ENCODE measurements around the gene ALKBH3. TPM values are rescaled to one million over a fixed set of nuclear protein-coding genes. Genes with fewer than 3 reads are reported as not detected.

ALKBH3 gene
- total and polyA plus RNA-seq, 10 of the 15 experiments (the other 5 are each of a cell fraction or from before 2014, with no cell fraction given) = 22.1 to 50.8 (median 38.5) TPM

- TF ChIP-seq ELK1 (IDR thresholded peaks at IDR 0.05; ENCODE audit: low read depth, low read length) = no peak
Measured at GRCh38 chr11:43950311-43950855, 69.8 kb downstream of the ALKBH3 start (continued).

GRCh38 chr11:43951231-43951630 lies 70.6 kb downstream of the ALKBH3 start:
- CTCF ChIA-PET = interaction anchor here (0.8 kb wide), 1 partner anchor 62 kb away, joined by 3 read pairs; no protein-coding TSS in a partner anchor
- no peak for ATAC-seq

GRCh38 chr11:43952020-43952400 lies 71.4 kb downstream of the ALKBH3 start:
- SMC1A ChIA-PET (ENCODE audit: uncharacterized antibody, unreplicated experiment) = no interaction called here
- CTCF ChIA-PET = no interaction called here
- POLR2A ChIA-PET = interaction anchor here (0.6 kb wide), 1 partner anchor 23 kb away, joined by 3 read pairs; no protein-coding TSS in a partner anchor
- TF ChIP-seq, protein P1, sequence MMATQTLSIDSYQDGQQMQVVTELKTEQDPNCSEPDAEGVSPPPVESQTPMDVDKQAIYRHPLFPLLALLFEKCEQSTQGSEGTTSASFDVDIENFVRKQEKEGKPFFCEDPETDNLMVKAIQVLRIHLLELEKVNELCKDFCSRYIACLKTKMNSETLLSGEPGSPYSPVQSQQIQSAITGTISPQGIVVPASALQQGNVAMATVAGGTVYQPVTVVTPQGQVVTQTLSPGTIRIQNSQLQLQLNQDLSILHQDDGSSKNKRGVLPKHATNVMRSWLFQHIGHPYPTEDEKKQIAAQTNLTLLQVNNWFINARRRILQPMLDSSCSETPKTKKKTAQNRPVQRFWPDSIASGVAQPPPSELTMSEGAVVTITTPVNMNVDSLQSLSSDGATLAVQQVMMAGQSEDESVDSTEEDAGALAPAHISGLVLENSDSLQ (IDR thresholded peaks at IDR 0.05) = no peak
- TF ChIP-seq RB1 (IDR thresholded peaks at IDR 0.05; ENCODE audit: borderline replicate concordance) (no peak), TCF7 (IDR thresholded peaks at IDR 0.05; ENCODE audit: borderline replicate concordance) (no peak), BCL3 (IDR thresholded peaks at IDR 0.05; ENCODE audit: borderline replicate concordance, insufficient read depth, low read depth, low read length, poor library complexity, severe bottlenecking) (no peak), CHD4 (IDR thresholded peaks at IDR 0.05) (no peak), JUNB (IDR thresholded peaks at IDR 0.05) (no peak), SRF (IDR thresholded peaks at IDR 0.05; ENCODE audit: low read depth in 2 of 2, low read length in 2 of 2) (no peak), KDM1A (IDR thresholded peaks at IDR 0.05; ENCODE audit: borderline replicate concordance) (no peak), USF1 (IDR thresholded peaks at IDR 0.05; ENCODE audit: borderline replicate concordance, extremely low read length, insufficient read depth, low read depth, low read length) (no peak)

More at GRCh38 chr11:43951231-43951630, 70.6 kb downstream of the ALKBH3 start:
- FAIRE-seq (no peak), DNase-seq (ENCODE audit: low read depth, low spot score) (no peak)
- ChIA-PET POLR2A (interaction anchor here (0.6 kb wide), 1 partner anchor 23 kb away, joined by 3 read pairs; no protein-coding TSS in a partner anchor), SMC1A (ENCODE audit: uncharacterized antibody, unreplicated experiment) (no interaction called here), RAD21 (ENCODE audit: unreplicated experiment) (no interaction called here)
- Histone ChIP-seq H4K20me1 (ENCODE audit: control insufficient read depth, insufficient read depth) (no peaks in the 10 kb centered on the region), H3K36me3 (ENCODE audit: control insufficient read depth in 2 of 2, insufficient read depth in 2 of 2, low read length in 1 of 2) (no peaks in the 10 kb centered on the region), H2AFZ (ENCODE audit: control insufficient read depth, low read depth, low read length) (no peak overlapping the region), H3K27me3 (replicated peaks in 1 of 2; ENCODE audit: control insufficient read depth in 2 of 2, insufficient read depth in 2 of 2, low read length in 1 of 2) (no peaks in the 10 kb centered on the region; a peak in 2 of 4 replicates), H3K79me2 (ENCODE audit: control insufficient read depth, insufficient read depth, low read length) (no peaks in the 10 kb centered on the region), H3K27ac (ENCODE audit: control insufficient read depth, insufficient read depth) (no peak overlapping the region), H3K9me3 (replicated peaks; ENCODE audit: control insufficient read depth, insufficient read depth, low read length) (no peaks in the 10 kb centered on the region), H3K4me2 (ENCODE audit: control insufficient read depth, insufficient read depth) (no peak overlapping the region), H3K4me3 (no peak overlapping the region), H3K4me1 (ENCODE audit: control insufficient read depth, insufficient read depth, low read length) (no peaks in the 10 kb centered on the region), H3K9ac (ENCODE audit: control insufficient read depth, insufficient read depth, low read length) (no peak overlapping the region)
- intact Hi-C loops (cut with micrococcal nuclease; ENCODE audit: unreplicated experiment) (no loop called here), in situ Hi-C loops (cut with MboI) (no loop called here)
- WGBS (ENCODE audit: insufficient coverage, insufficient replicate concordance, low lambda C conversion rate, missing lambda C conversion rate) = 42% methylated on average over 1 of the region's 1 CpG
- no TSS peak for BruUV-seq (replicated peaks)
- TF ChIP-seq SIX5 (IDR thresholded peaks at IDR 0.05; ENCODE audit: low read depth, low read length, severe bottlenecking) = no peak
- TF ChIP-seq HDAC6 (IDR thresholded peaks at IDR 0.05; ENCODE audit: unreplicated experiment) = no peak

More at GRCh38 chr11:43952020-43952400, 71.4 kb downstream of the ALKBH3 start:
- Histone ChIP-seq H2AFZ (ENCODE audit: control insufficient read depth, low read depth, low read length) (no peak overlapping the region), H3K9me3 (replicated peaks; ENCODE audit: control insufficient read depth, insufficient read depth, low read length) (no peaks in the 10 kb centered on the region), H3K4me1 (ENCODE audit: control insufficient read depth, insufficient read depth, low read length) (no peaks in the 10 kb centered on the region), H3K27ac (ENCODE audit: control insufficient read depth, insufficient read depth) (no peak overlapping the region), H3K36me3 (ENCODE audit: control insufficient read depth in 2 of 2, insufficient read depth in 2 of 2, low read length in 1 of 2) (no peaks in the 10 kb centered on the region), H3K4me2 (ENCODE audit: control insufficient read depth, insufficient read depth) (no peak overlapping the region), H3K27me3 (replicated peaks in 1 of 2; ENCODE audit: control insufficient read depth in 2 of 2, insufficient read depth in 2 of 2, low read length in 1 of 2) (no peaks in the 10 kb centered on the region; a peak in 3 of 4 replicates), H3K9ac (ENCODE audit: control insufficient read depth, insufficient read depth, low read length) (no peak overlapping the region), H4K20me1 (ENCODE audit: control insufficient read depth, insufficient read depth) (no peaks in the 10 kb centered on the region), H3K4me3 (no peak overlapping the region), H3K79me2 (ENCODE audit: control insufficient read depth, insufficient read depth, low read length) (no peaks in the 10 kb centered on the region)
- no peak for DNase-seq (ENCODE audit: low read depth, low spot score)
- RAD21 ChIA-PET (ENCODE audit: unreplicated experiment) = no interaction called here
- intact Hi-C loops (cut with micrococcal nuclease; ENCODE audit: unreplicated experiment) (no loop called here), in situ Hi-C loops (cut with MboI) (no loop called here)
- 23% methylated on average over 6 of the region's 6 CpGs for WGBS (ENCODE audit: insufficient coverage, insufficient replicate concordance, low lambda C conversion rate, missing lambda C conversion rate)
- FAIRE-seq = no peak
- BruUV-seq (replicated peaks) = no TSS peak
- no peak for ATAC-seq

All from GM12878 (cell line).